H1 (cell line): ENCODE data around the gene NFATC1. TPM values are rescaled to one million over a fixed set of nuclear protein-coding genes. Genes with fewer than 3 reads are reported as not detected.

Experiments
- KDM4A ChIP-seq: IDR thresholded peaks from one replicate; pipeline ENCODE4 v1.7.1; 2012; ENCODE audit warnings: low read depth, mild to moderate bottlenecking, moderate library complexity, low read length, inconsistent platforms; ENCODE audit not compliant: severe bottlenecking
- NANOG ChIP-seq: IDR thresholded peaks from 2 replicates; pipeline ENCODE4 v1.6.1; 2011; ENCODE audit warnings: low read length, low read depth, mild to moderate bottlenecking, inconsistent platforms; ENCODE audit not compliant: insufficient read depth, poor library complexity, severe bottlenecking
- NRF1 ChIP-seq: IDR thresholded peaks from 2 replicates; pipeline ENCODE4 v1.6.1; 2011; ENCODE audit warnings: mild to moderate bottlenecking, low read depth, low read length, improper control_type of control experiment
- RBBP5 ChIP-seq: IDR thresholded peaks from 2 replicates; pipeline ENCODE4 v1.7.1; 2012; ENCODE audit warnings: low read depth, mild to moderate bottlenecking, inconsistent platforms, low read length, moderate library complexity, borderline replicate concordance
- RXRA ChIP-seq: IDR thresholded peaks from 2 replicates; pipeline ENCODE4 v1.6.1; 2011; ENCODE audit warnings: low read depth, mild to moderate bottlenecking, low read length, moderate library complexity; ENCODE audit not compliant: insufficient read depth
- SP2 ChIP-seq: IDR thresholded peaks from 2 replicates; pipeline ENCODE4 v1.6.1; 2012; ENCODE audit warnings: mild to moderate bottlenecking, low read length, inconsistent platforms
- SUZ12 ChIP-seq: fragments of 200-600 bp; sonication (generic); IDR thresholded peaks from 2 replicates; pipeline ENCODE4 v1.6.1; 2012; ENCODE audit warnings: mild to moderate bottlenecking, inconsistent platforms, low read length, moderate library complexity, mixed read lengths
- YY1 ChIP-seq: IDR thresholded peaks from 2 replicates; pipeline ENCODE4 v1.6.1; 2011; ENCODE audit warnings: low read depth, mild to moderate bottlenecking, low read length
- polyA plus RNA-seq, 7 experiments: library from polyadenylated mRNA; depleted of rRNA in 3 of 7; stranded (reverse) in 5 of 7; unstranded in 2 of 7; fragments of >200 nt in 5 of 7; fragments of 200-250 nt in 2 of 7; gene quantifications; 1 replicate in 5 of 7; 2 replicates in 1 of 7; 4 replicates in 1 of 7; pipeline versions ENCODE4 v1.2.1 to v1.2.3, GENCODE V29; 2011 to 2013; ENCODE audit warnings: missing spikeins in 2 of 7, mixed read lengths in 2 of 7
- total RNA-seq: library from RNA; stranded (reverse); fragmentation: NEBNext Ultra II Directional; extraction: Animal tissue kit (Norgen Biotek cat#: 25700); gene quantifications from 2 replicates; pipeline ENCODE4 v1.2.1, GENCODE V29; 2021

Gene NFATC1
- total and polyA plus RNA-seq, 2 of the 8 experiments (the other 6 are each of a cell fraction or from before 2014, with no cell fraction given), result 2.0 to 6.6 TPM

DNA sequence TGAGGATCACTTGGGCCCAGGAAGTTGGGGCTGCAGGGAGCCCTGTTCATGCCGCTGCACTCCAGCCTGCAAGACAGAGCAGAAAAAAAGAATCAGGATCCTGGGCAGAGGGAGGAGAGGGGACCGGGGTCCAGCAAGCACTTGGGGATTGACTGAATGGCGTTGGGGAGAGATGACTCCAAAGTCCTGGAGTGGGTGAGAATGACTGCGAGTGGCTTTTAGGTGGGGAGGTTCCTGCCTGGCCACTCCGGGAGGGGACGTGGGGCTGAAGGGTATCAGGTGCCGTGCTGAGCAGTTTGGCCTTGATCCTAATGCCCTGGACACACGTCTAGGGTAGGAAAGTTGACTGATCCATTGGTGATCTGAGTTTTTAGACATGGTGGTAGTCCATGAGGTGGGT is 3.5 kb upstream of the NFATC1 start (continued):
- no peak for TF ChIP-seq KDM4A
- TF ChIP-seq SP2, result no peak
- TF ChIP-seq RXRA, result no peak
- TF ChIP-seq RBBP5, result no peak
- no peak for TF ChIP-seq SUZ12
- TF ChIP-seq NRF1, result no peak
- no peak for TF ChIP-seq NANOG
- TF ChIP-seq YY1, result no peak
